Measurements from ENCODE around the gene AGRN.

The AGRN gene

GRCh38 chr1:1069056-1069710, 49.3 kb downstream of the AGRN start:
- Mint-ChIP-seq H3K9me3 (no peaks in the 10 kb centered on the region), H3K4me3 (peak overlapping the region; percentile 72), H3K36me3 (ENCODE audit: low read depth) (no peaks in the 10 kb centered on the region), H3K27ac (no peak overlapping the region), H3K4me1 (peaks cover 38% of the 10 kb centered on the region), H3K27me3 (ENCODE audit: low read depth, poor library complexity) (peaks cover 31% of the 10 kb centered on the region)
- DNase-seq: peak; percentile 92
- TF ChIP-seq CTCF (IDR thresholded peaks at IDR 0.05): no peak

GRCh38 chr1:1069711-1070676, 50.1 kb downstream of the AGRN start:
- Mint-ChIP-seq H3K4me1 (peaks cover 42% of the 10 kb centered on the region), H3K4me3 (peak overlapping the region; percentile 70), H3K27me3 (ENCODE audit: low read depth, poor library complexity) (peaks cover 38% of the 10 kb centered on the region), H3K9me3 (no peaks in the 10 kb centered on the region), H3K36me3 (ENCODE audit: low read depth) (no peaks in the 10 kb centered on the region), H3K27ac (peak overlapping the region; percentile 80)
- no peak for TF ChIP-seq CTCF (IDR thresholded peaks at IDR 0.05)
- DNase-seq: peak; percentile 69

- Mint-ChIP-seq H3K27ac (peak overlapping the region; percentile 39), H3K27me3 (ENCODE audit: low read depth, poor library complexity) (peaks cover 29% of the 10 kb centered on the region), H3K4me1 (peaks cover 30% of the 10 kb centered on the region), H3K9me3 (no peaks in the 10 kb centered on the region), H3K4me3 (peak overlapping the region; percentile 50), H3K36me3 (ENCODE audit: low read depth) (no peaks in the 10 kb centered on the region)
- DNase-seq: peak; percentile 4
- TF ChIP-seq CTCF (IDR thresholded peaks at IDR 0.05): no peak
Measured at GRCh38 chr1:1071486-1072298, 51.8 kb downstream of the AGRN start.

- H3K9me3 Mint-ChIP-seq: no peaks in the 10 kb centered on the region
Measured at GRCh38 chr1:1072299-1072848, 52.5 kb downstream of the AGRN start.

More at GRCh38 chr1:1072299-1072848, 52.5 kb downstream of the AGRN start:
- Mint-ChIP-seq H3K27ac (no peak overlapping the region), H3K27me3 (ENCODE audit: low read depth, poor library complexity) (peaks cover 28% of the 10 kb centered on the region), H3K4me3 (no peak overlapping the region), H3K4me1 (peaks cover 30% of the 10 kb centered on the region), H3K36me3 (ENCODE audit: low read depth) (no peaks in the 10 kb centered on the region)
- no peak for TF ChIP-seq CTCF (IDR thresholded peaks at IDR 0.05)
- peak; percentile 4 for DNase-seq

All from nephron progenitor cell (in vitro differentiated cells).